HepG2 (cell line): Measurements from ENCODE around the gene ZSCAN2. TPM values are rescaled to one million over a fixed set of nuclear protein-coding genes. Genes with fewer than 3 reads are reported as not detected.

ENCODE experiments used
- AKAP8 ChIP-seq: sonication (generic); formaldehyde crosslinking; IDR thresholded peaks from 2 replicates; pipeline ENCODE4 v1.5.1; 2020; ENCODE audit warnings: mild to moderate bottlenecking, missing genetic modification reagents
- ASH2L ChIP-seq: fragments of 300-600, 200-600 bp; sonication (generic); IDR thresholded peaks from 2 replicates; pipeline ENCODE4 v1.7.0; 2017; ENCODE audit warnings: low read depth, mild to moderate bottlenecking, moderate library complexity, mixed read lengths, low read length; ENCODE audit not compliant: insufficient read length
- ATF3 ChIP-seq: sonication (generic); formaldehyde crosslinking; IDR thresholded peaks from 2 replicates; pipeline ENCODE4 v1.4.0; 2020; ENCODE audit warnings: missing genetic modification reagents
- ERF ChIP-seq: IDR thresholded peaks from 2 replicates; pipeline ENCODE4 v1.6.1; 2018; ENCODE audit warnings: missing biosample characterization, missing genetic modification reagents
- FOSL1 ChIP-seq: sonication (generic); formaldehyde crosslinking; IDR thresholded peaks from 2 replicates; pipeline ENCODE4 v1.9.0; 2021; ENCODE audit warnings: missing genetic modification reagents, borderline replicate concordance
- HDAC1 ChIP-seq: sonication (generic); formaldehyde crosslinking; IDR thresholded peaks from 2 replicates; pipeline ENCODE4 v1.5.1; 2020; ENCODE audit warnings: mild to moderate bottlenecking, missing genetic modification reagents
- HHEX ChIP-seq: IDR thresholded peaks from 2 replicates; pipeline ENCODE4 v1.6.1; 2016; ENCODE audit warnings: control low read depth
- HMGXB4 ChIP-seq, 2 experiments: sonication (generic) in 1 of 2; formaldehyde crosslinking in 1 of 2; IDR thresholded peaks; 2 replicates each; pipeline versions ENCODE4 v1.4.0 to v1.6.1; 2018 to 2020; ENCODE audit warnings: missing genetic modification reagents in 2 of 2, borderline replicate concordance in 1 of 2, low read depth in 1 of 2, mild to moderate bottlenecking in 1 of 2, missing biosample characterization in 1 of 2
- IKZF5 ChIP-seq: IDR thresholded peaks from 2 replicates; pipeline ENCODE4 v1.6.1; 2018; ENCODE audit warnings: missing genetic modification reagents, mild to moderate bottlenecking, missing compliant biosample characterization
- JARID2 ChIP-seq: sonication (generic); formaldehyde crosslinking; IDR thresholded peaks from 2 replicates; pipeline ENCODE4 v1.8.1; 2023; ENCODE audit warnings: missing genetic modification reagents, inconsistent platforms; ENCODE audit not compliant: insufficient replicate concordance
- KMT2B ChIP-seq: IDR thresholded peaks from 2 replicates; pipeline ENCODE4 v1.6.1; 2016; ENCODE audit warnings: missing genetic modification reagents, missing compliant biosample characterization
- LCORL ChIP-seq, 2 experiments: fragments of 450-650 bp in 1 of 2; sonication (generic) in 1 of 2; formaldehyde crosslinking in 1 of 2; IDR thresholded peaks; 2 replicates each; pipeline versions ENCODE4 v1.5.0 to v1.6.1; 2017 to 2020; ENCODE audit warnings: antibody characterized with exemption in 1 of 2, missing genetic modification reagents in 1 of 2
- NCOR1 ChIP-seq: fragments of 200-600 bp; sonication (generic); IDR thresholded peaks from 2 replicates; pipeline ENCODE4 v1.7.0; 2017; ENCODE audit warnings: antibody characterized with exemption, low read length, borderline replicate concordance
- NFKBIZ ChIP-seq: IDR thresholded peaks from 2 replicates; pipeline ENCODE4 v1.6.1; 2018; ENCODE audit warnings: missing genetic modification reagents, missing compliant biosample characterization
- NR0B2 ChIP-seq: sonication (generic); formaldehyde crosslinking; IDR thresholded peaks from 2 replicates; pipeline ENCODE4 v1.4.0; 2020; ENCODE audit warnings: mild to moderate bottlenecking, missing genetic modification reagents
- SIN3A ChIP-seq: IDR thresholded peaks from 2 replicates; pipeline ENCODE4 v1.6.1; 2011; ENCODE audit warnings: low read depth, mild to moderate bottlenecking, control low read depth, low read length, borderline replicate concordance
- SUZ12 ChIP-seq: fragments of 150-350 bp; IDR thresholded peaks from 2 replicates; pipeline ENCODE4 v1.6.1; 2014; ENCODE audit warnings: low read depth, low read length
- TGIF2 ChIP-seq: IDR thresholded peaks from 2 replicates; pipeline ENCODE4 v1.6.1; 2016; ENCODE audit warnings: control low read depth, missing compliant biosample characterization
- ZMYM3 ChIP-seq: sonication (generic); formaldehyde crosslinking; IDR thresholded peaks from 2 replicates; pipeline ENCODE4 v1.5.1; 2020; ENCODE audit warnings: mild to moderate bottlenecking, missing genetic modification reagents
- ZNF136 ChIP-seq: sonication (generic); formaldehyde crosslinking; IDR thresholded peaks from 2 replicates; pipeline ENCODE4 v1.8.1; 2022; ENCODE audit warnings: low read depth, mild to moderate bottlenecking, moderate library complexity, missing genetic modification reagents
- ZNF614 ChIP-seq: IDR thresholded peaks from 2 replicates; pipeline ENCODE4 v1.6.1; 2018; ENCODE audit warnings: missing biosample characterization, missing genetic modification reagents, inconsistent platforms, borderline replicate concordance
- ZNF883 ChIP-seq: sonication (generic); formaldehyde crosslinking; IDR thresholded peaks from 2 replicates; pipeline ENCODE4 v1.5.1; 2020; ENCODE audit warnings: mild to moderate bottlenecking, missing genetic modification reagents; ENCODE audit errors: not compliant biosample characterization
- polyA plus RNA-seq, 8 experiments: library from polyadenylated mRNA; depleted of rRNA in 3 of 8; stranded (reverse) in 7 of 8; unstranded in 1 of 8; fragments of >200 nt; fragmentation: Illumina TruSeq in 4 of 8; extraction: Trizol in 4 of 8; gene quantifications; 2 replicates each; pipeline versions ENCODE4 v1.2.1 to v1.2.3, GENCODE V29; 2011 to 2016; ENCODE audit warnings: low read depth in 4 of 8, missing spikeins in 1 of 8, mixed read lengths in 1 of 8; ENCODE audit not compliant: insufficient read depth in 1 of 8
- total RNA-seq, 5 experiments: library from RNA; depleted of rRNA; stranded (reverse); fragments of >200 nt; fragmentation: Illumina TruSeq; extraction: Trizol; gene quantifications; 2 replicates each; pipeline ENCODE4 v1.2.3, GENCODE V29; 2016; ENCODE audit warnings: low read depth in 1 of 5

ZSCAN2 gene
- total and polyA plus RNA-seq, 2 of the 13 experiments (the other 11 are each of a cell fraction or from before 2014, with no cell fraction given), result 11.4 to 21.5 TPM

- TF ChIP-seq JARID2 (CRISPR knock-in tag) (no peak), HMGXB4 (CRISPR knock-in tag; IDR thresholded peaks at IDR 0.05; ENCODE audit: borderline replicate concordance in 1 of 2, low read depth in 1 of 2) (peak in 1 of 2 experiments; percentile 55; a peak in 1 of 4 replicates), AKAP8 (CRISPR knock-in tag) (no peak), ZNF136 (no peak), FOSL1 (CRISPR knock-in tag) (no peak), ZNF883 (peak; percentile 48), ZNF614 (CRISPR knock-in tag) (0 out of 2 replicates have a peak, but pooled peaks have one; percentile 44), ERF (0 out of 2 replicates have a peak, but pooled peaks have one; percentile 24), ATF3 (CRISPR knock-in tag) (no peak), ASH2L (peak; percentile 57), SIN3A (no peak), TGIF2 (CRISPR knock-in tag) (peak; percentile 24; the same call in 1 of the 2 replicates), IKZF5 (CRISPR knock-in tag) (peak; percentile 37; the same call in 1 of the 2 replicates), NCOR1 (0 out of 2 replicates have a peak, but pooled peaks have one; percentile 55), HHEX (no peak), HDAC1 (CRISPR knock-in tag) (peak; percentile 48; the same call in 1 of the 2 replicates), SUZ12 (no peak), NFKBIZ (CRISPR knock-in tag) (0 out of 2 replicates have a peak, but pooled peaks have one; percentile 23), ZMYM3 (CRISPR knock-in tag) (0 out of 2 replicates have a peak, but pooled peaks have one; percentile 20), LCORL (IDR thresholded peaks at IDR 0.05) (no peak), LCORL (CRISPR knock-in tag; IDR thresholded peaks at IDR 0.05) (0 out of 2 replicates have a peak, but pooled peaks have one; percentile 25), KMT2B (CRISPR knock-in tag) (peak; percentile 35; the same call in 1 of the 2 replicates), NR0B2 (no peak)
Measured at GRCh38 chr15:84594617-84595290, 6.1 kb upstream of the ZSCAN2 start (continued).
